ENCODE measurements around the gene SLC7A1. TPM values are rescaled to one million over a fixed set of nuclear protein-coding genes. Genes with fewer than 3 reads are reported as not detected.
A peak's percentile ranks its signal among the peaks of the same experiment; 100 is the strongest.

The SLC7A1 gene
- total and polyA plus RNA-seq, 2 of the 4 experiments (the other 2 are of a cell fraction): 9.7 to 22.3 TPM

DNA sequence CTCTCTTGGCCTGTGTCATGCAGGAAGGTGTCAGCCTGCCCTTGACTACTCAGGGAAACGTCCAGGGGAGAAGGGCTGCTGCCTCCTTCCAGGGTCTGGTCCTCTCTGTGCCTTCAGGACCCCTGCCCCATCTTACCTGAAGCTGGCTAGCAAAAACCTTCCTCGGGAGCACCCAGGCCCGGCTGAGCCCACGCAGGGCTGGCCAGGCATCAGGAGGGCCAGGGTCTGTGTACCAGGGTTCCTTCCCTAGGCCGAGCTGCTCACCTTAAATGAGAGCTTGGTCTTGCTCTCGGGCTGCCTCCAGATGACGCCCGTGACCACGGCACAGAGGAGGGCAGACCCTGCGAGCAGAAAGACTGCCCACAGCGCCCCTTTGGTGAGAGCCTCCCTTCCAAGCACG is 78.6 kb downstream of the SLC7A1 start:
- POLR2A ChIA-PET (ENCODE audit: unreplicated experiment): no interaction called here
- H3K4me2 ChIP-seq (ENCODE audit: low read depth, low read length): no peak overlapping the region
- dilution Hi-C loops (cut with HindIII; ENCODE audit: low sequenced_read_pairs, unreplicated experiment): no loop called here

More for the DNA sequence above, 78.6 kb downstream of the SLC7A1 start:
- Histone ChIP-seq H3K4ac (ENCODE audit: low read depth, low read length) (no peak overlapping the region), H4K20me1 (ENCODE audit: insufficient read depth, low read length) (peaks cover 10% of the 10 kb centered on the region), H3K9me3 (ENCODE audit: control insufficient read depth, insufficient read depth, low read length) (no peaks in the 10 kb centered on the region), H3K4me3 (ENCODE audit: insufficient read depth, low read depth, low read length) (no peak overlapping the region), H3K23ac (ENCODE audit: low read depth, low read length) (no peak overlapping the region), H2BK5ac (ENCODE audit: low read depth, low read length, poor library complexity, severe bottlenecking) (no peak overlapping the region), H2AK9ac (replicated peaks; ENCODE audit: low read depth, low read length, poor library complexity) (peak overlapping the region; percentile 5), H3K9ac (ENCODE audit: low read depth, low read length) (no peak overlapping the region), H2BK120ac (ENCODE audit: low read depth, low read length) (no peak overlapping the region), H3K56ac (ENCODE audit: extremely low read depth, insufficient read depth, low read length) (no peak overlapping the region), H4K8ac (ENCODE audit: low read depth in 2 of 2, low read length in 2 of 2) (no peak overlapping the region), H3K79me1 (ENCODE audit: low read depth in 1 of 2, low read length in 2 of 2) (peaks cover 19 to 39% of the 10 kb centered on the region in 2 experiments), H3K9me1 (ENCODE audit: insufficient read depth, low read length) (peaks cover 6% of the 10 kb centered on the region), H2BK20ac (ENCODE audit: low read depth, low read length) (no peak overlapping the region), H3K4me1 (ENCODE audit: control insufficient read depth, insufficient read depth, low read length) (peaks cover 11% of the 10 kb centered on the region), H4K5ac (ENCODE audit: low read depth, low read length) (no peak overlapping the region), H3K27ac (ENCODE audit: insufficient read depth, low read length) (no peak overlapping the region), H2BK15ac (ENCODE audit: low read depth, low read length) (no peak overlapping the region), H3K27me3 (ENCODE audit: control insufficient read depth, insufficient read depth, low read length) (no peaks in the 10 kb centered on the region), H3K18ac (ENCODE audit: low read depth, low read length) (no peak overlapping the region), H3K14ac (replicated peaks; ENCODE audit: low read depth, low read length) (no peak overlapping the region), H2AFZ (replicated peaks; ENCODE audit: low read length, poor library complexity) (no peak overlapping the region), H4K91ac (ENCODE audit: insufficient read depth, low read depth, low read length) (no peak overlapping the region), H3K36me3 (ENCODE audit: control insufficient read depth, insufficient read depth, low read length) (peaks cover 63% of the 10 kb centered on the region), H2AK5ac (ENCODE audit: low read depth, low read length) (no peak overlapping the region)
- intact Hi-C loops (cut with micrococcal nuclease) (no loop called here), in situ Hi-C loops (cut with MboI; ENCODE audit: low sequenced_read_pairs) (no loop called here)
- BruUV-seq (replicated peaks): no TSS peak
- ATAC-seq (ENCODE audit: low read depth) (no peak), DNase-seq (no peak)
- TF ChIP-seq SMC3 (IDR thresholded peaks at IDR 0.05; ENCODE audit: low read depth, low read length) (no peak), NFE2L2 (IDR thresholded peaks at IDR 0.05; ENCODE audit: low read depth, low read length) (no peak), RCOR1 (IDR thresholded peaks at IDR 0.05; ENCODE audit: insufficient replicate concordance, low read length) (no peak), FOS (IDR thresholded peaks at IDR 0.05; ENCODE audit: low read depth, low read length) (no peak)
- TF ChIP-seq, protein P1, sequence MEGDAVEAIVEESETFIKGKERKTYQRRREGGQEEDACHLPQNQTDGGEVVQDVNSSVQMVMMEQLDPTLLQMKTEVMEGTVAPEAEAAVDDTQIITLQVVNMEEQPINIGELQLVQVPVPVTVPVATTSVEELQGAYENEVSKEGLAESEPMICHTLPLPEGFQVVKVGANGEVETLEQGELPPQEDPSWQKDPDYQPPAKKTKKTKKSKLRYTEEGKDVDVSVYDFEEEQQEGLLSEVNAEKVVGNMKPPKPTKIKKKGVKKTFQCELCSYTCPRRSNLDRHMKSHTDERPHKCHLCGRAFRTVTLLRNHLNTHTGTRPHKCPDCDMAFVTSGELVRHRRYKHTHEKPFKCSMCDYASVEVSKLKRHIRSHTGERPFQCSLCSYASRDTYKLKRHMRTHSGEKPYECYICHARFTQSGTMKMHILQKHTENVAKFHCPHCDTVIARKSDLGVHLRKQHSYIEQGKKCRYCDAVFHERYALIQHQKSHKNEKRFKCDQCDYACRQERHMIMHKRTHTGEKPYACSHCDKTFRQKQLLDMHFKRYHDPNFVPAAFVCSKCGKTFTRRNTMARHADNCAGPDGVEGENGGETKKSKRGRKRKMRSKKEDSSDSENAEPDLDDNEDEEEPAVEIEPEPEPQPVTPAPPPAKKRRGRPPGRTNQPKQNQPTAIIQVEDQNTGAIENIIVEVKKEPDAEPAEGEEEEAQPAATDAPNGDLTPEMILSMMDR (conservative IDR thresholded peaks at IDR 0.05; ENCODE audit: low read depth, low read length): no peak
- TF ChIP-seq, protein P2, sequence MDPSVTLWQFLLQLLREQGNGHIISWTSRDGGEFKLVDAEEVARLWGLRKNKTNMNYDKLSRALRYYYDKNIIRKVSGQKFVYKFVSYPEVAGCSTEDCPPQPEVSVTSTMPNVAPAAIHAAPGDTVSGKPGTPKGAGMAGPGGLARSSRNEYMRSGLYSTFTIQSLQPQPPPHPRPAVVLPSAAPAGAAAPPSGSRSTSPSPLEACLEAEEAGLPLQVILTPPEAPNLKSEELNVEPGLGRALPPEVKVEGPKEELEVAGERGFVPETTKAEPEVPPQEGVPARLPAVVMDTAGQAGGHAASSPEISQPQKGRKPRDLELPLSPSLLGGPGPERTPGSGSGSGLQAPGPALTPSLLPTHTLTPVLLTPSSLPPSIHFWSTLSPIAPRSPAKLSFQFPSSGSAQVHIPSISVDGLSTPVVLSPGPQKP (IDR thresholded peaks at IDR 0.05; ENCODE audit: borderline replicate concordance, low read depth, low read length): no peak
- WGBS, 2 experiments (ENCODE audit: extremely low coverage in 2 of 2, insufficient read length in 1 of 2): 91% methylated on average over 4 of the region's 12 CpGs; no CpG with 5 or more reads in 1 of the 2 experiments
- CTCF ChIA-PET: no interaction called here
